K562 (cell line): ENCODE data around the gene PPP1R9B. TPM values are rescaled to one million over a fixed set of nuclear protein-coding genes. Genes with fewer than 3 reads are reported as not detected.

Experiments used
- CBX1 ChIP-seq: sonication (generic); IDR thresholded peaks from 2 replicates; pipeline ENCODE4 v1.6.1; 2016; ENCODE audit warnings: antibody characterized with exemption, low read depth, mild to moderate bottlenecking
- CCAR2 ChIP-seq: fragments of 200-400 bp; formaldehyde crosslinking; IDR thresholded peaks from 2 replicates; pipeline ENCODE4 v1.6.1; 2017; ENCODE audit warnings: mild to moderate bottlenecking, low read depth, low read length
- FIP1L1 ChIP-seq: fragments of 200-400 bp; formaldehyde crosslinking; IDR thresholded peaks from 2 replicates; pipeline ENCODE4 v1.6.1; 2018; ENCODE audit warnings: mild to moderate bottlenecking, low read depth, low read length; ENCODE audit not compliant: poor library complexity, severe bottlenecking
- GABPB2 ChIP-seq: fragments of 250-450 bp; sonication (Bioruptor Pico); conservative IDR thresholded peaks from 2 replicates; pipeline ENCODE4 v1.5.1; 2021; ENCODE audit warnings: mild to moderate bottlenecking
- HDAC8 ChIP-seq: fragments of 450-650 bp; IDR thresholded peaks from 2 replicates; pipeline ENCODE4 v1.6.1; 2016; ENCODE audit warnings: mild to moderate bottlenecking, missing genetic modification characterization, moderate library complexity, missing compliant biosample characterization
- KDM4B ChIP-seq, 2 experiments: fragments of 450-650 bp in 1 of 2; sonication (generic) in 1 of 2; IDR thresholded peaks; 2 replicates each; pipeline ENCODE4 v1.6.1; 2016 to 2017; ENCODE audit warnings: borderline replicate concordance in 2 of 2, antibody characterized with exemption in 1 of 2, low read depth in 1 of 2, mild to moderate bottlenecking in 1 of 2
- MED1 ChIP-seq: sonication (generic); formaldehyde crosslinking; IDR thresholded peaks from 2 replicates; pipeline ENCODE4 v1.8.1; 2023; ENCODE audit warnings: missing genetic modification reagents, borderline replicate concordance
- TAF15 ChIP-seq: fragments of 200-400 bp; formaldehyde crosslinking; IDR thresholded peaks from 2 replicates; pipeline ENCODE4 v1.6.1; 2017; ENCODE audit warnings: mild to moderate bottlenecking, low read depth, low read length, moderate library complexity
- TEAD2 ChIP-seq: fragments of 450-650 bp; IDR thresholded peaks from 2 replicates; pipeline ENCODE4 v1.6.1; 2016; ENCODE audit warnings: missing genetic modification characterization, control low read depth, missing compliant biosample characterization
- YBX1 ChIP-seq: fragments of 450-650 bp; IDR thresholded peaks from 2 replicates; pipeline ENCODE4 v1.7.1; 2016; ENCODE audit warnings: mild to moderate bottlenecking
- ZNF197 ChIP-seq: fragments of 200-800 bp; sonication (Bioruptor generic); IDR thresholded peaks from 2 replicates; pipeline ENCODE4 v1.6.1; 2016; ENCODE audit warnings: low read depth, missing genetic modification characterization, missing compliant biosample characterization
- polyA plus RNA-seq, 8 experiments: library from polyadenylated mRNA; depleted of rRNA in 4 of 8; stranded (reverse) in 5 of 8; unstranded in 3 of 8; fragments of >200 nt; fragmentation: Nextera tagmentation in 2 of 8; fragmentation: Illumina TruSeq in 1 of 8; extraction: Ambion mirVana in 2 of 8; extraction: Trizol in 1 of 8; gene quantifications; 2 replicates each; pipeline versions ENCODE4 v1.2.1 to v1.2.3, GENCODE V29; 2011 to 2014; ENCODE audit warnings: inconsistent platforms in 1 of 8, missing spikeins in 1 of 8
- total RNA-seq, 7 experiments: library from RNA; depleted of rRNA in 6 of 7; stranded (reverse); fragments of >200 nt in 6 of 7; fragmentation: Illumina TruSeq in 2 of 7; extraction: Trizol in 2 of 7; gene quantifications; 2 replicates each; pipeline versions ENCODE4 v1.2.1 to v1.2.3, GENCODE V29; 2011 to 2021; ENCODE audit warnings: low replicate concordance in 1 of 7
- TF ChIP-seq, protein P1 (sequence below): fragments of 450-650 bp; IDR thresholded peaks from 2 replicates; pipeline ENCODE4 v1.6.1; 2016; ENCODE audit warnings: mild to moderate bottlenecking, moderate library complexity
- TF ChIP-seq, protein P2 (sequence below): sonication (generic); formaldehyde crosslinking; IDR thresholded peaks from 2 replicates; pipeline ENCODE4 v1.8.1; 2022; ENCODE audit warnings: missing genetic modification reagents
- TF ChIP-seq, protein P3 (sequence below): fragments of 450-650 bp; formaldehyde crosslinking; IDR thresholded peaks from 2 replicates; pipeline ENCODE4 v1.4.0; 2022; ENCODE audit warnings: missing genetic modification characterization

The PPP1R9B gene
- total and polyA plus RNA-seq, 9 of the 15 experiments (the other 6 are each of a cell fraction or from before 2014, with no cell fraction given) = 0.10 to 63.5 (median 24.7) TPM

DNA sequence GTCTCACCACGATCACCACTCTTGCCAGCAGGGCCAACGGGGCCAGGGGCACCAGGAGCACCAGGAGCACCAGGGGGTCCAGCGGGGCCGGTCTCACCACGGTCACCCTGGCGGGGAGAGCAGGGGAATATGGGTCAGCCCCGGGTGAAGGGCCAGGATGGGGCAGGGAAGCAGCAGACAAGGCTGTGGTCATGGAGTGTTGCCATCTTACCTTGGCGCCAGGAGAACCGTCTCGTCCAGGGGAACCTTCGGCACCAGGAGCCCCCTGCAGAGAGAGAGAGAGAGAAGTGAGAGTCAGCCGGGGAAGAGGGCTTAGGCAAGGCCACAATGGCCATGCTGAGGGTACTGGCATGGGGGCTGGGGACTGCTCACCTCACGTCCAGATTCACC is 38.0 kb upstream of the PPP1R9B start (continued):
- TF ChIP-seq, protein P1, sequence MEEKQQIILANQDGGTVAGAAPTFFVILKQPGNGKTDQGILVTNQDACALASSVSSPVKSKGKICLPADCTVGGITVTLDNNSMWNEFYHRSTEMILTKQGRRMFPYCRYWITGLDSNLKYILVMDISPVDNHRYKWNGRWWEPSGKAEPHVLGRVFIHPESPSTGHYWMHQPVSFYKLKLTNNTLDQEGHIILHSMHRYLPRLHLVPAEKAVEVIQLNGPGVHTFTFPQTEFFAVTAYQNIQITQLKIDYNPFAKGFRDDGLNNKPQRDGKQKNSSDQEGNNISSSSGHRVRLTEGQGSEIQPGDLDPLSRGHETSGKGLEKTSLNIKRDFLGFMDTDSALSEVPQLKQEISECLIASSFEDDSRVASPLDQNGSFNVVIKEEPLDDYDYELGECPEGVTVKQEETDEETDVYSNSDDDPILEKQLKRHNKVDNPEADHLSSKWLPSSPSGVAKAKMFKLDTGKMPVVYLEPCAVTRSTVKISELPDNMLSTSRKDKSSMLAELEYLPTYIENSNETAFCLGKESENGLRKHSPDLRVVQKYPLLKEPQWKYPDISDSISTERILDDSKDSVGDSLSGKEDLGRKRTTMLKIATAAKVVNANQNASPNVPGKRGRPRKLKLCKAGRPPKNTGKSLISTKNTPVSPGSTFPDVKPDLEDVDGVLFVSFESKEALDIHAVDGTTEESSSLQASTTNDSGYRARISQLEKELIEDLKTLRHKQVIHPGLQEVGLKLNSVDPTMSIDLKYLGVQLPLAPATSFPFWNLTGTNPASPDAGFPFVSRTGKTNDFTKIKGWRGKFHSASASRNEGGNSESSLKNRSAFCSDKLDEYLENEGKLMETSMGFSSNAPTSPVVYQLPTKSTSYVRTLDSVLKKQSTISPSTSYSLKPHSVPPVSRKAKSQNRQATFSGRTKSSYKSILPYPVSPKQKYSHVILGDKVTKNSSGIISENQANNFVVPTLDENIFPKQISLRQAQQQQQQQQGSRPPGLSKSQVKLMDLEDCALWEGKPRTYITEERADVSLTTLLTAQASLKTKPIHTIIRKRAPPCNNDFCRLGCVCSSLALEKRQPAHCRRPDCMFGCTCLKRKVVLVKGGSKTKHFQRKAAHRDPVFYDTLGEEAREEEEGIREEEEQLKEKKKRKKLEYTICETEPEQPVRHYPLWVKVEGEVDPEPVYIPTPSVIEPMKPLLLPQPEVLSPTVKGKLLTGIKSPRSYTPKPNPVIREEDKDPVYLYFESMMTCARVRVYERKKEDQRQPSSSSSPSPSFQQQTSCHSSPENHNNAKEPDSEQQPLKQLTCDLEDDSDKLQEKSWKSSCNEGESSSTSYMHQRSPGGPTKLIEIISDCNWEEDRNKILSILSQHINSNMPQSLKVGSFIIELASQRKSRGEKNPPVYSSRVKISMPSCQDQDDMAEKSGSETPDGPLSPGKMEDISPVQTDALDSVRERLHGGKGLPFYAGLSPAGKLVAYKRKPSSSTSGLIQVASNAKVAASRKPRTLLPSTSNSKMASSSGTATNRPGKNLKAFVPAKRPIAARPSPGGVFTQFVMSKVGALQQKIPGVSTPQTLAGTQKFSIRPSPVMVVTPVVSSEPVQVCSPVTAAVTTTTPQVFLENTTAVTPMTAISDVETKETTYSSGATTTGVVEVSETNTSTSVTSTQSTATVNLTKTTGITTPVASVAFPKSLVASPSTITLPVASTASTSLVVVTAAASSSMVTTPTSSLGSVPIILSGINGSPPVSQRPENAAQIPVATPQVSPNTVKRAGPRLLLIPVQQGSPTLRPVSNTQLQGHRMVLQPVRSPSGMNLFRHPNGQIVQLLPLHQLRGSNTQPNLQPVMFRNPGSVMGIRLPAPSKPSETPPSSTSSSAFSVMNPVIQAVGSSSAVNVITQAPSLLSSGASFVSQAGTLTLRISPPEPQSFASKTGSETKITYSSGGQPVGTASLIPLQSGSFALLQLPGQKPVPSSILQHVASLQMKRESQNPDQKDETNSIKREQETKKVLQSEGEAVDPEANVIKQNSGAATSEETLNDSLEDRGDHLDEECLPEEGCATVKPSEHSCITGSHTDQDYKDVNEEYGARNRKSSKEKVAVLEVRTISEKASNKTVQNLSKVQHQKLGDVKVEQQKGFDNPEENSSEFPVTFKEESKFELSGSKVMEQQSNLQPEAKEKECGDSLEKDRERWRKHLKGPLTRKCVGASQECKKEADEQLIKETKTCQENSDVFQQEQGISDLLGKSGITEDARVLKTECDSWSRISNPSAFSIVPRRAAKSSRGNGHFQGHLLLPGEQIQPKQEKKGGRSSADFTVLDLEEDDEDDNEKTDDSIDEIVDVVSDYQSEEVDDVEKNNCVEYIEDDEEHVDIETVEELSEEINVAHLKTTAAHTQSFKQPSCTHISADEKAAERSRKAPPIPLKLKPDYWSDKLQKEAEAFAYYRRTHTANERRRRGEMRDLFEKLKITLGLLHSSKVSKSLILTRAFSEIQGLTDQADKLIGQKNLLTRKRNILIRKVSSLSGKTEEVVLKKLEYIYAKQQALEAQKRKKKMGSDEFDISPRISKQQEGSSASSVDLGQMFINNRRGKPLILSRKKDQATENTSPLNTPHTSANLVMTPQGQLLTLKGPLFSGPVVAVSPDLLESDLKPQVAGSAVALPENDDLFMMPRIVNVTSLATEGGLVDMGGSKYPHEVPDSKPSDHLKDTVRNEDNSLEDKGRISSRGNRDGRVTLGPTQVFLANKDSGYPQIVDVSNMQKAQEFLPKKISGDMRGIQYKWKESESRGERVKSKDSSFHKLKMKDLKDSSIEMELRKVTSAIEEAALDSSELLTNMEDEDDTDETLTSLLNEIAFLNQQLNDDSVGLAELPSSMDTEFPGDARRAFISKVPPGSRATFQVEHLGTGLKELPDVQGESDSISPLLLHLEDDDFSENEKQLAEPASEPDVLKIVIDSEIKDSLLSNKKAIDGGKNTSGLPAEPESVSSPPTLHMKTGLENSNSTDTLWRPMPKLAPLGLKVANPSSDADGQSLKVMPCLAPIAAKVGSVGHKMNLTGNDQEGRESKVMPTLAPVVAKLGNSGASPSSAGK = no peak
- no peak for TF ChIP-seq FIP1L1
- no peak for TF ChIP-seq YBX1
- TF ChIP-seq, protein P2, sequence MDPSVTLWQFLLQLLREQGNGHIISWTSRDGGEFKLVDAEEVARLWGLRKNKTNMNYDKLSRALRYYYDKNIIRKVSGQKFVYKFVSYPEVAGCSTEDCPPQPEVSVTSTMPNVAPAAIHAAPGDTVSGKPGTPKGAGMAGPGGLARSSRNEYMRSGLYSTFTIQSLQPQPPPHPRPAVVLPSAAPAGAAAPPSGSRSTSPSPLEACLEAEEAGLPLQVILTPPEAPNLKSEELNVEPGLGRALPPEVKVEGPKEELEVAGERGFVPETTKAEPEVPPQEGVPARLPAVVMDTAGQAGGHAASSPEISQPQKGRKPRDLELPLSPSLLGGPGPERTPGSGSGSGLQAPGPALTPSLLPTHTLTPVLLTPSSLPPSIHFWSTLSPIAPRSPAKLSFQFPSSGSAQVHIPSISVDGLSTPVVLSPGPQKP (CRISPR knock-in tag) = no peak
- TF ChIP-seq TAF15 = no peak
- no peak for TF ChIP-seq CBX1
- no peak for TF ChIP-seq KDM4B (IDR thresholded peaks at IDR 0.05; ENCODE audit: borderline replicate concordance in 2 of 2, low read depth in 1 of 2)
- no peak for TF ChIP-seq MED1 (CRISPR knock-in tag)
- TF ChIP-seq, protein P3, sequence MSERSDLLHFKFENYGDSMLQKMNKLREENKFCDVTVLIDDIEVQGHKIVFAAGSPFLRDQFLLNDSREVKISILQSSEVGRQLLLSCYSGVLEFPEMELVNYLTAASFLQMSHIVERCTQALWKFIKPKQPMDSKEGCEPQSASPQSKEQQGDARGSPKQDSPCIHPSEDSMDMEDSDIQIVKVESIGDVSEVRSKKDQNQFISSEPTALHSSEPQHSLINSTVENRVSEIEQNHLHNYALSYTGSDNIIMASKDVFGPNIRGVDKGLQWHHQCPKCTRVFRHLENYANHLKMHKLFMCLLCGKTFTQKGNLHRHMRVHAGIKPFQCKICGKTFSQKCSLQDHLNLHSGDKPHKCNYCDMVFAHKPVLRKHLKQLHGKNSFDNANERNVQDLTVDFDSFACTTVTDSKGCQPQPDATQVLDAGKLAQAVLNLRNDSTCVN (CRISPR knock-in tag) = no peak
- no peak for TF ChIP-seq TEAD2
- TF ChIP-seq CCAR2 = no peak
- no peak for TF ChIP-seq ZNF197 (CRISPR knock-in tag)
- TF ChIP-seq HDAC8 = no peak
- no peak for TF ChIP-seq GABPB2 (CRISPR knock-in tag)
